ENCODE data around the gene ACIN1. TPM values are rescaled to one million over a fixed set of nuclear protein-coding genes. Genes with fewer than 3 reads are reported as not detected.

The ACIN1 gene
- total and polyA plus RNA-seq, 9 of the 15 experiments (the other 6 are each of a cell fraction or from before 2014, with no cell fraction given), result 5.0 to 196 (median 129) TPM

DNA sequence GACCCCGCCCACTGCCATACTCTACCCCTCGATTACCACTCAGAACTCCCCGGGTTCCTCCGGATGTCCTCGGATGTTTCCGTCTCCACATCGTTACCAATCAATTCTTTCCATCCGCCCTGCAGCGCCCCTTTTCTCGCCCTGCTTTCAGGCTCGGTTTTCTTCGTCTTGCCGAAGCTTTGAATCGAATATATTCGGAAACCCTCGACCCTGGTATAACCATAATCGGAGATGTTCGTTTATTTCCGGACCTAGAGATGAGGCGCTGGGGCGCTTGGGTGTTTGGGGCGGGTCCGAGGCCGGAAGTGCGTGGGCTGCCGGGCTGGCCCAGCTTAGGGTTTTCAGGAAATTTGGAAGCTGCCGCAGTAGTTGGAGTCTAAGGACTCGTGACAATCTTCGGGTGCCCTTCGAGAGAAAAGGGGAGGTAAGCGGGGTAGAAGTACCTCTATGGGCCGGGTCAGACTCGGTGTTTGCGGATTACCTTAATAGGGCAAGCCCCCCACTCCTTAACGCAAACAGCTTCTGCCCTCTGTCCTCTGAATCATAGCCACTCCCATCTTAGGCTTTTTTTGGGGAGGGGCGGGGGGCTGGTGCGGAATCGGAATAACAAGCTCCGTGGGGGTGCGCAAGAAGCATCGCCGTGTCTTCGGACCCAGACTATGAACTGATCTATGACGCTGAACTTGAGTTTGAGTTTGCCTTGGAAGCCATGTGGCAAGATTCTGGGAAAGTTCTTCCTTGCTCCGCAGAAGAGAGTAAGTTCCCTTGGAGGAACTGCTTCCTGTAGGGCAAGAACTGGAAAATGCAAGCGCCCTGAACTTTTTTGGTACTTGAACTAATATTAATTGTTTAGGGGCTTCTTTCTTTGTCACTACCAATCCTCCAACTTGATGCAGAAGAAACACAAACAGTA lies 516 bp upstream of the ACIN1 start, which contains the start of gene C14orf119 (continued):
- peak; percentile 50 for TF ChIP-seq RB1 (IDR thresholded peaks at IDR 0.05; ENCODE audit: low read depth)
- no peak for TF ChIP-seq MCM7 (IDR thresholded peaks at IDR 0.05)
- peak; percentile 62 for TF ChIP-seq CTBP1 (IDR thresholded peaks at IDR 0.05; ENCODE audit: borderline replicate concordance)
- TF ChIP-seq EP400 (IDR thresholded peaks at IDR 0.05), result peak; percentile 88
- no peak for TF ChIP-seq IRF2 (CRISPR knock-in tag; IDR thresholded peaks at IDR 0.05)
- TF ChIP-seq RBM17 (IDR thresholded peaks at IDR 0.05; ENCODE audit: borderline replicate concordance, low read depth, low read length), result no peak
- TF ChIP-seq, protein P1, sequence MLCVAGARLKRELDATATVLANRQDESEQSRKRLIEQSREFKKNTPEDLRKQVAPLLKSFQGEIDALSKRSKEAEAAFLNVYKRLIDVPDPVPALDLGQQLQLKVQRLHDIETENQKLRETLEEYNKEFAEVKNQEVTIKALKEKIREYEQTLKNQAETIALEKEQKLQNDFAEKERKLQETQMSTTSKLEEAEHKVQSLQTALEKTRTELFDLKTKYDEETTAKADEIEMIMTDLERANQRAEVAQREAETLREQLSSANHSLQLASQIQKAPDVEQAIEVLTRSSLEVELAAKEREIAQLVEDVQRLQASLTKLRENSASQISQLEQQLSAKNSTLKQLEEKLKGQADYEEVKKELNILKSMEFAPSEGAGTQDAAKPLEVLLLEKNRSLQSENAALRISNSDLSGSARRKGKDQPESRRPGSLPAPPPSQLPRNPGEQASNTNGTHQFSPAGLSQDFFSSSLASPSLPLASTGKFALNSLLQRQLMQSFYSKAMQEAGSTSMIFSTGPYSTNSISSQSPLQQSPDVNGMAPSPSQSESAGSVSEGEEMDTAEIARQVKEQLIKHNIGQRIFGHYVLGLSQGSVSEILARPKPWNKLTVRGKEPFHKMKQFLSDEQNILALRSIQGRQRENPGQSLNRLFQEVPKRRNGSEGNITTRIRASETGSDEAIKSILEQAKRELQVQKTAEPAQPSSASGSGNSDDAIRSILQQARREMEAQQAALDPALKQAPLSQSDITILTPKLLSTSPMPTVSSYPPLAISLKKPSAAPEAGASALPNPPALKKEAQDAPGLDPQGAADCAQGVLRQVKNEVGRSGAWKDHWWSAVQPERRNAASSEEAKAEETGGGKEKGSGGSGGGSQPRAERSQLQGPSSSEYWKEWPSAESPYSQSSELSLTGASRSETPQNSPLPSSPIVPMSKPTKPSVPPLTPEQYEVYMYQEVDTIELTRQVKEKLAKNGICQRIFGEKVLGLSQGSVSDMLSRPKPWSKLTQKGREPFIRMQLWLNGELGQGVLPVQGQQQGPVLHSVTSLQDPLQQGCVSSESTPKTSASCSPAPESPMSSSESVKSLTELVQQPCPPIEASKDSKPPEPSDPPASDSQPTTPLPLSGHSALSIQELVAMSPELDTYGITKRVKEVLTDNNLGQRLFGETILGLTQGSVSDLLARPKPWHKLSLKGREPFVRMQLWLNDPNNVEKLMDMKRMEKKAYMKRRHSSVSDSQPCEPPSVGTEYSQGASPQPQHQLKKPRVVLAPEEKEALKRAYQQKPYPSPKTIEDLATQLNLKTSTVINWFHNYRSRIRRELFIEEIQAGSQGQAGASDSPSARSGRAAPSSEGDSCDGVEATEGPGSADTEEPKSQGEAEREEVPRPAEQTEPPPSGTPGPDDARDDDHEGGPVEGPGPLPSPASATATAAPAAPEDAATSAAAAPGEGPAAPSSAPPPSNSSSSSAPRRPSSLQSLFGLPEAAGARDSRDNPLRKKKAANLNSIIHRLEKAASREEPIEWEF (CRISPR knock-in tag; IDR thresholded peaks at IDR 0.05), result no peak
- no peak for TF ChIP-seq ZNF41 (CRISPR knock-in tag; conservative IDR thresholded peaks at IDR 0.05)
- peak in 1 of 2 experiments; percentile 44; a peak in 1 of 4 replicates for TF ChIP-seq RCOR1 (IDR thresholded peaks at IDR 0.05; ENCODE audit: borderline replicate concordance in 1 of 2, low read depth in 2 of 2, low read length in 2 of 2)
- TF ChIP-seq ZNF436 (CRISPR knock-in tag; IDR thresholded peaks at IDR 0.05), result no peak
- TF ChIP-seq SRSF9 (IDR thresholded peaks at IDR 0.05; ENCODE audit: borderline replicate concordance, low read depth, low read length), result no peak
- TF ChIP-seq ZNF165 (CRISPR knock-in tag; IDR thresholded peaks at IDR 0.05; ENCODE audit: borderline replicate concordance), result no peak
- no peak for TF ChIP-seq XRCC5 (IDR thresholded peaks at IDR 0.05; ENCODE audit: low read depth, low read length)
- peak; percentile 55 for TF ChIP-seq RBBP5 (IDR thresholded peaks at IDR 0.05; ENCODE audit: borderline replicate concordance, insufficient read depth, low read length, poor library complexity, severe bottlenecking)
- TF ChIP-seq SAP30 (IDR thresholded peaks at IDR 0.05; ENCODE audit: borderline replicate concordance, insufficient read depth, low read depth, low read length, poor library complexity, severe bottlenecking), result peak; percentile 70
- no peak for TF ChIP-seq CREBBP (IDR thresholded peaks at IDR 0.05; ENCODE audit: low read depth, low read length)
- no peak for TF ChIP-seq ETV6 (IDR thresholded peaks at IDR 0.05; ENCODE audit: borderline replicate concordance in 1 of 2, low read depth in 2 of 2, low read length in 1 of 2)
- no peak for TF ChIP-seq ETV6 (CRISPR knock-in tag; IDR thresholded peaks at IDR 0.05; ENCODE audit: borderline replicate concordance)
- TF ChIP-seq GATAD2A (IDR thresholded peaks at IDR 0.05), result 0 out of 2 replicates have a peak, but pooled peaks have one; percentile 57
- 0 out of 2 replicates have a peak, but pooled peaks have one; percentile 32 for TF ChIP-seq SPI1 (IDR thresholded peaks at IDR 0.05; ENCODE audit: borderline replicate concordance, low read depth, low read length)
- TF ChIP-seq ARHGAP35 (IDR thresholded peaks at IDR 0.05; ENCODE audit: partially characterized antibody), result no peak
- no peak for TF ChIP-seq KHSRP (IDR thresholded peaks at IDR 0.05)
- TF ChIP-seq POLR2G (IDR thresholded peaks at IDR 0.05; ENCODE audit: low read depth, low read length), result no peak; the same call in 1 of the 2 replicates

Data from K562 (cell line).